Activated CD4-positive, alpha-beta T cell treated with anti-CD3 and anti-CD28 coated beads, Interleukin-2, amount 10 ng/mL, durations not matched to agents 24 days and 14 days (primary cell): ENCODE results near the gene GLIPR1L2. TPM values are rescaled to one million over a fixed set of nuclear protein-coding genes. Genes with fewer than 3 reads are reported as not detected.

Source experiments
- DNase-seq: peaks from one replicate; pipeline ENCODE4 v3.0.0; 2022
- H3K27ac Mint-ChIP-seq: one replicate; pipeline ENCODE4 v1.8.0; 2022; ENCODE audit warnings: mild to moderate bottlenecking, mixed read lengths
- H3K27me3 Mint-ChIP-seq: one replicate; pipeline ENCODE4 v1.8.0; 2022; ENCODE audit warnings: mixed read lengths
- H3K36me3 Mint-ChIP-seq: one replicate; pipeline ENCODE4 v1.8.0; 2022; ENCODE audit warnings: low read depth, mild to moderate bottlenecking, mixed read lengths
- H3K4me1 Mint-ChIP-seq: one replicate; pipeline ENCODE4 v1.8.0; 2021; ENCODE audit warnings: mixed read lengths
- H3K4me3 Mint-ChIP-seq: one replicate; pipeline ENCODE4 v1.8.0; 2022; ENCODE audit warnings: mild to moderate bottlenecking, moderate library complexity, mixed read lengths
- H3K9me3 Mint-ChIP-seq: one replicate; pipeline ENCODE4 v1.8.0; 2021; ENCODE audit warnings: mixed read lengths
- intact Hi-C: fragments of 100-400 bp; cut with micrococcal nuclease; formaldehyde crosslinking; loops from one replicate; pipeline ENCODE4 v1.15.1; 2023
- total RNA-seq: library from RNA; stranded (reverse); gene quantifications from 2 replicates; pipeline ENCODE4 v1.2.3, GENCODE V29; 2022

GLIPR1L2 gene
- total RNA-seq, 1 donor from 2014 or later: not detected

- no peaks in the 10 kb centered on the region for H3K36me3 Mint-ChIP-seq
- no peaks in the 10 kb centered on the region for H3K9me3 Mint-ChIP-seq
- peaks cover 17% of the 10 kb centered on the region for H3K4me1 Mint-ChIP-seq
- no peak overlapping the region for H3K27ac Mint-ChIP-seq
- peaks cover 15% of the 10 kb centered on the region for H3K27me3 Mint-ChIP-seq
- no peak overlapping the region for H3K4me3 Mint-ChIP-seq
- no peak for DNase-seq
- intact Hi-C loops: no loop called here
These were observed 83.2 kb downstream of the GLIPR1L2 start for GRCh38 chr12:75474116-75474515.

- Mint-ChIP-seq H3K27me3 (peaks cover 13% of the 10 kb centered on the region), H3K4me3 (no peak overlapping the region), H3K9me3 (no peaks in the 10 kb centered on the region), H3K36me3 (no peaks in the 10 kb centered on the region), H3K27ac (no peak overlapping the region), H3K4me1 (peaks cover 34% of the 10 kb centered on the region)
- intact Hi-C loops: no loop called here
- no peak for DNase-seq
These were observed 85.2 kb downstream of the GLIPR1L2 start for GRCh38 chr12:75476071-75476470.

DNA sequence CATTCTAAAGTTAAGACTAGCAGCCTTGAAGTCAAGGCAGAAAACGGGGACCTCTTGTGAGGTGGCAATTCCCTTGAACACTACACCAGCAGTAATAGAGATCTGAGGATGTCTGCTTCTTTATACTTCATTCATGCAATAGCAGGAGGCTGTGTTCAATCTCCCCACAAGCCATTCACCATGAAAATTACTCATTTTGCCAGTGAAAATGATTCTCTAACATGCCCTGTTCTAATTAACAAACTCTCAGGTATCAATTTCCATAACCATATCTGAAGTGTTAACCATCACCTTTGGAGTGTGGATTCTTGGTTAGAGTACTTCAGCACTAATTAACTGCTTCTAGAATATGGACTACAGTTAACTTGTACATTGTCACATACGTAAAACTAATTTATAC is 86.2 kb downstream of the GLIPR1L2 start:
- Mint-ChIP-seq H3K9me3 (no peaks in the 10 kb centered on the region), H3K27me3 (peaks cover 13% of the 10 kb centered on the region), H3K27ac (no peak overlapping the region), H3K4me1 (peaks cover 44% of the 10 kb centered on the region), H3K36me3 (no peaks in the 10 kb centered on the region), H3K4me3 (no peak overlapping the region)
- intact Hi-C loops: no loop called here
- no peak for DNase-seq

DNA sequence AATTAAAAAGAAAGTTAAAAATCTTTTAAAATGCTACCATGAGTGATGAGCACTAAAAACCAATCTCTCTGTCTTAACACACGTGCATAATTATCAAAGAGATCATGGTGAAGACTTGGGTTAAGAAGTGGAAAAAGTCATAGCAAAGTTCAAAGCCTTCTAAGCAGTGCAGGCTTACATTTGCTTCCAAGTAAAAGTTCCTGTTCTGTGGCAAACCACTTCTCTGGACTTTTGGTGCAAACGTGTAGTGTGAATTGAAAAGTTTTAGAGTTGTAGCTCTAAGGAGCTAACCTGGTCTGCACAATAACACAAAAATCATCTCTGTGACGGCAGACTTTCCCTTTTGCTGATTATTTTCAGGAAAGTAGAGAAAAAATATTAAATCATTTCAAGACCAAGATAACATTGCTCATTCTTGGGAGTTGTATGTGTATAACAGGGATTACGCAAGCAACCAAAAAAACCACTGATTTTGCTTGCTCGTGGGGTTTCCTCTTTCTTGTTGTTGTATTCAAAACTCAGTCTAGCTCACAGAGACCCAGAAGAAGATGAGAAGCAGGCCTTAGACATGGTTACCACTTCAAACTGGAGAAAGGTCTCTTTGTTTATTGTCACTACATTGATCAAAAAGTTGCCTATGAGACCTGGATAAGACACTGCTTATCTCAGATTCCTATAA is 87.4 kb downstream of the GLIPR1L2 start:
- Mint-ChIP-seq H3K4me3 (peak overlapping the region; percentile 46), H3K27ac (peak overlapping the region; percentile 91), H3K27me3 (peaks cover 13% of the 10 kb centered on the region), H3K36me3 (peaks cover 1% of the 10 kb centered on the region), H3K4me1 (peaks cover 51% of the 10 kb centered on the region), H3K9me3 (no peaks in the 10 kb centered on the region)
- DNase-seq: peak; percentile 84
- intact Hi-C loops: loop anchor here (1.0 kb wide), 4 partner anchors 11 to 681 kb away; partner anchors contain the start of gene GLIPR1L2

DNA sequence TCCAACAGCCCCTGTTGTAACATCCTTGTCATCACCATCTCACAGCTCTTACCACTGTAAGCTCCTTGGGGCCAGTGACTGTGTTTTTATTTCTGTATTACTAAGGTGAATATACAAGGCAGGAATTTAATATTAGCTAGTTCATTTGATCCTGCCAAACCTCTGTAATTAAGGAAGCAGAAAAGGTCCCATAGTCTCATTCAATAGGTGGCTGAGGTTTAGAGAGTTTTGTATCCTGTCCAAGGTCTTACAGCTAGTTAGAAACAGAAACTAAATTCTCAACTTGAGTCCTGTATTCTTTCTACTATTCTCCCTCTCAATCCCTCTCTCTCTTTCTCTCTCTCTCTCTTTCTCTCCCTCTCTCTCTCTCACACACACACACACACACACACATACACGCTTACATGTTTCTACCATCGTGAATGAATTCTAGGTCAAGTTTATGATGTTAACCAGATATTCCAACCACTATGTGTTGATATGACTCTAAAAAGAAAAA is 89.1 kb downstream of the GLIPR1L2 start:
- peaks cover 64% of the 10 kb centered on the region for H3K4me1 Mint-ChIP-seq
- intact Hi-C loops: loop anchor here (1.0 to 2.0 kb wide), 10 partner anchors 31 to 1079 kb away; partner anchors contain the start of genes BBS10, GLIPR1L1, KRR1 and OSBPL8
- H3K27ac Mint-ChIP-seq: peak overlapping the region; percentile 91
- no peaks in the 10 kb centered on the region for H3K9me3 Mint-ChIP-seq
- H3K27me3 Mint-ChIP-seq: peaks cover 2% of the 10 kb centered on the region
- peak overlapping the region; percentile 77 for H3K4me3 Mint-ChIP-seq
- DNase-seq: peak; percentile 61
- peaks cover 4% of the 10 kb centered on the region for H3K36me3 Mint-ChIP-seq

DNA sequence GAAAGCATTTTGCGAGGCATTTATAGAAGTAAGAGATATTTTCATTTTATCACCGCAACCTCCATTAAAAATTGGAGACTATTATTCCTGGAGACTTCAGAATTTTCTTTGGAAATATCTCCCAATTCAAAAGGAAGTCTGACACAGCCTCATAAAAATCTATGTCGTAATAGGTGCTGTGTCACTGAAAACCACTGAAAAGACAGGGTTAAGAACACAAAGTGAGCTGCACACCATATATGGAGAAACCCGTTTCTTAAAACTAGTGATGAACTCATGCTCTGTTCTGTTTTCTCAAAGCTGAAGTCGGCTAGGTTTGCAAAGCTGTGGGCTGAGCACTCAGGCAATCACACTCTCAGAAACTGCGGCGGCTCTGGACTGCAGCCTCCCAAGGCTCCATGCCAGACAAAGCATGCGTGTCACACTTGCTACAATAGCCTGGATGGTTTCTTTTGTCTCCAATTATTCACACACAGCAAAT is 89.6 kb downstream of the GLIPR1L2 start, which contains the start of gene GLIPR1:
GLIPR1 (plus strand) TSS at position 287 of the 481 bp plus-strand sequence; CDS start at position 413, 126 bp downstream.
- intact Hi-C loops: loop anchor here (1.0 to 2.0 kb wide), 10 partner anchors 31 to 1078 kb away; partner anchors contain the start of genes BBS10, GLIPR1L1, KRR1 and OSBPL8
- Mint-ChIP-seq H3K9me3 (no peaks in the 10 kb centered on the region), H3K27ac (peak within 1 kb of the TSS; percentile 91), H3K36me3 (peaks cover 4% of the 10 kb centered on the region), H3K4me3 (peak within 1 kb of the TSS; percentile 77), H3K4me1 (peaks cover 67% of the 10 kb centered on the region), H3K27me3 (peaks cover 2% of the 10 kb centered on the region)
- peak; percentile 92 for DNase-seq

DNA sequence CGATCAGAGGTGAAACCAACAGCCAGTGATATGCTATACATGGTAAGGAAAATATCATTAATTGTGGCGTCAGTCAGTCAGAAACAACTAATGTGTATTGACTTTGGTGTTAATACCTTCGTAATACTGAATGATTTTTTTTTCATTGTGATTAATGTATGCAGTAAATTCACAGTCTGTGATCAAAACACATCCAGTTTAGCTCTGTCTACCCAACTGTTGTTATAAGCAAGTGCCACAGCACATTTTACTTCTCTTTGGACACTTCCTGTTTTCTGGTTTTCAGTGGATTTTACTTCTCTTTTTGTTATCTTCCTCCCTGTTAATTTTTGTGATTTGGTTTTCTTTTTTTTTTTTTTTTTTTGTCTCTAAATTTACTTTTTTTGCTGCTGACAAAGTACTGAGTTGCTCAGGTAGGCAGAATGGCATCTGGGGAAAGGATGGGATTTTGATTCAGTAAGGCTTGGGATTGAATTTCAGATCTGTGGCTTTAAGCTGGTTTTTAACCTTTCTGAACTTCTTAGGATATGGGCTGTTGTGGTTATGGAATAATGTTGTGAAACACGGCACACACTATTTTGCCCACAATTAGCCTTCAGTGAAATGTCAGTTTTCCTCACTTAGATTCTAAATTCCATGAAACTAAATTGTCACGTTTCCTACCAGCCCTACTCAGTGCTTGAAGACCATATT is 90.3 kb downstream of the GLIPR1L2 start:
- Mint-ChIP-seq H3K4me1 (peaks cover 67% of the 10 kb centered on the region), H3K9me3 (no peaks in the 10 kb centered on the region), H3K27me3 (peaks cover 2% of the 10 kb centered on the region), H3K36me3 (peaks cover 4% of the 10 kb centered on the region), H3K27ac (peak overlapping the region; percentile 91), H3K4me3 (peak overlapping the region; percentile 77)
- no peak for DNase-seq
- intact Hi-C loops: loop anchor here (2.0 kb wide), 6 partner anchors 454 to 1078 kb away; partner anchors contain the start of genes BBS10, OSBPL8 and PHLDA1

GRCh38 chr12:75481774-75482173 is 90.9 kb downstream of the GLIPR1L2 start:
- Mint-ChIP-seq H3K36me3 (peaks cover 4% of the 10 kb centered on the region), H3K4me1 (peaks cover 66% of the 10 kb centered on the region), H3K27ac (peak overlapping the region; percentile 91), H3K4me3 (peak overlapping the region; percentile 77), H3K9me3 (no peaks in the 10 kb centered on the region), H3K27me3 (peaks cover 2% of the 10 kb centered on the region)
- intact Hi-C loops: loop anchor here (2.0 kb wide), 6 partner anchors 453 to 1077 kb away; partner anchors contain the start of genes BBS10, OSBPL8 and PHLDA1
- no peak for DNase-seq

Other genes with a start within 250 kb of the GLIPR1L2 start
- not detected in 2 replicates for gene KCNC2, start 181.2 kb upstream of the GLIPR1L2 start, total RNA-seq
- 0.54 and 1.5 TPM in 2 replicates for gene CAPS2, start 60.8 kb upstream of the GLIPR1L2 start, total RNA-seq
- gene GLIPR1L1, start 56.4 kb upstream of the GLIPR1L2 start, total RNA-seq: not detected in 2 replicates
- gene GLIPR1, start 89.7 kb downstream of the GLIPR1L2 start, total RNA-seq: 4.3 and 5.3 TPM in 2 replicates
- 134 and 141 TPM in 2 replicates for gene KRR1, start 120.5 kb downstream of the GLIPR1L2 start, total RNA-seq